HepG2 (cell line): ENCODE measurements around the gene ACOT8. TPM values are rescaled to one million over a fixed set of nuclear protein-coding genes. Genes with fewer than 3 reads are reported as not detected.

Experiments
- ATF1 ChIP-seq: IDR thresholded peaks from 2 replicates; pipeline ENCODE4 v1.6.1; 2016; ENCODE audit warnings: mild to moderate bottlenecking, control low read depth
- CEBPZ ChIP-seq: IDR thresholded peaks from 2 replicates; pipeline ENCODE4 v1.6.1; 2012; ENCODE audit warnings: low read length, improper control_type of control experiment
- CERS6 ChIP-seq: sonication (generic); formaldehyde crosslinking; IDR thresholded peaks from 2 replicates; pipeline ENCODE4 v1.5.0; 2020; ENCODE audit warnings: missing genetic modification reagents
- CHCHD3 ChIP-seq: sonication (generic); formaldehyde crosslinking; IDR thresholded peaks from 2 replicates; pipeline ENCODE4 v1.8.0; 2022; ENCODE audit warnings: mild to moderate bottlenecking, missing genetic modification reagents, moderate library complexity
- FOXO1 ChIP-seq: sonication (generic); formaldehyde crosslinking; IDR thresholded peaks from 2 replicates; pipeline ENCODE4 v1.4.0; 2020; ENCODE audit warnings: missing genetic modification reagents
- HHEX ChIP-seq: IDR thresholded peaks from 2 replicates; pipeline ENCODE4 v1.6.1; 2016; ENCODE audit warnings: control low read depth
- HNRNPLL ChIP-seq: fragments of 200-400 bp; formaldehyde crosslinking; IDR thresholded peaks from 2 replicates; pipeline ENCODE4 v1.6.1; 2017; ENCODE audit warnings: mild to moderate bottlenecking, low read depth, low read length; ENCODE audit not compliant: poor library complexity, severe bottlenecking
- IKZF4 ChIP-seq: sonication (generic); formaldehyde crosslinking; IDR thresholded peaks from 2 replicates; pipeline ENCODE4 v1.5.1; 2020; ENCODE audit warnings: borderline replicate concordance, mild to moderate bottlenecking, low read depth, missing genetic modification reagents; ENCODE audit errors: not compliant biosample characterization
- MAFF ChIP-seq: IDR thresholded peaks from 2 replicates; pipeline ENCODE4 v1.6.1; 2011; ENCODE audit warnings: low read depth, low read length, improper control_type of control experiment
- MED1 ChIP-seq: sonication (generic); formaldehyde crosslinking; IDR thresholded peaks from 2 replicates; pipeline ENCODE4 v1.4.0; 2020; ENCODE audit warnings: missing genetic modification reagents
- MLXIP ChIP-seq: sonication (generic); formaldehyde crosslinking; IDR thresholded peaks from 2 replicates; pipeline ENCODE4 v1.9.0; 2021; ENCODE audit warnings: missing genetic modification reagents, borderline replicate concordance
- NR1H2 ChIP-seq: sonication (generic); formaldehyde crosslinking; IDR thresholded peaks from 2 replicates; pipeline ENCODE4 v1.8.1; 2022; ENCODE audit warnings: low read depth, missing genetic modification reagents, borderline replicate concordance
- RBM22 ChIP-seq: fragments of 200-400 bp; formaldehyde crosslinking; optimal IDR thresholded peaks from 2 replicates; pipeline ENCODE3; 2017; ENCODE audit warnings: mild to moderate bottlenecking, low read length, moderate library complexity
- RFXAP ChIP-seq: sonication (generic); formaldehyde crosslinking; IDR thresholded peaks from 2 replicates; pipeline ENCODE4 v1.4.0; 2020; ENCODE audit warnings: missing genetic modification reagents, borderline replicate concordance
- SIX4 ChIP-seq: sonication (generic); formaldehyde crosslinking; IDR thresholded peaks from 2 replicates; pipeline ENCODE4 v1.4.0; 2020; ENCODE audit warnings: missing genetic modification reagents
- SMARCE1 ChIP-seq: fragments of 450-650 bp; IDR thresholded peaks from 2 replicates; pipeline ENCODE4 v1.6.1; 2017; ENCODE audit warnings: borderline replicate concordance
- TBL1XR1 ChIP-seq: fragments of 150-350 bp; IDR thresholded peaks from 2 replicates; pipeline ENCODE4 v1.6.1; 2014; ENCODE audit warnings: borderline replicate concordance, low read length; ENCODE audit not compliant: partially characterized antibody
- ZNF121 ChIP-seq: sonication (generic); formaldehyde crosslinking; IDR thresholded peaks from 2 replicates; pipeline ENCODE4 v1.5.0; 2020; ENCODE audit warnings: mild to moderate bottlenecking, missing genetic modification reagents
- ZNF180 ChIP-seq: sonication (generic); formaldehyde crosslinking; IDR thresholded peaks from 2 replicates; pipeline ENCODE4 v1.4.0; 2020; ENCODE audit warnings: low read depth, missing genetic modification reagents, borderline replicate concordance
- ZNF24 ChIP-seq: fragments of 450-650 bp; IDR thresholded peaks from 2 replicates; pipeline ENCODE4 v1.6.1; 2017; ENCODE audit warnings: antibody characterized with exemption, mild to moderate bottlenecking
- ZNF317 ChIP-seq: sonication (generic); formaldehyde crosslinking; IDR thresholded peaks from 2 replicates; pipeline ENCODE4 v1.5.0; 2020; ENCODE audit warnings: mild to moderate bottlenecking, missing genetic modification reagents
- ZNF337 ChIP-seq: sonication (generic); formaldehyde crosslinking; IDR thresholded peaks from 2 replicates; pipeline ENCODE4 v1.5.1; 2020; ENCODE audit warnings: missing genetic modification reagents, low read depth, mild to moderate bottlenecking, borderline replicate concordance
- ZNF670 ChIP-seq: sonication (generic); formaldehyde crosslinking; IDR thresholded peaks from 2 replicates; pipeline ENCODE4 v1.8.0; 2022; ENCODE audit warnings: mild to moderate bottlenecking, missing genetic modification reagents, borderline replicate concordance
- ZNF678 ChIP-seq: sonication (generic); formaldehyde crosslinking; IDR thresholded peaks from 2 replicates; pipeline ENCODE4 v1.4.0; 2020; ENCODE audit warnings: mild to moderate bottlenecking, missing genetic modification reagents
- polyA plus RNA-seq, 8 experiments: library from polyadenylated mRNA; depleted of rRNA in 3 of 8; stranded (reverse) in 7 of 8; unstranded in 1 of 8; fragments of >200 nt; fragmentation: Illumina TruSeq in 4 of 8; extraction: Trizol in 4 of 8; gene quantifications; 2 replicates each; pipeline versions ENCODE4 v1.2.1 to v1.2.3, GENCODE V29; 2011 to 2016; ENCODE audit warnings: low read depth in 4 of 8, missing spikeins in 1 of 8, mixed read lengths in 1 of 8; ENCODE audit not compliant: insufficient read depth in 1 of 8
- total RNA-seq, 5 experiments: library from RNA; depleted of rRNA; stranded (reverse); fragments of >200 nt; fragmentation: Illumina TruSeq; extraction: Trizol; gene quantifications; 2 replicates each; pipeline ENCODE4 v1.2.3, GENCODE V29; 2016; ENCODE audit warnings: low read depth in 1 of 5

The ACOT8 gene
- total and polyA plus RNA-seq, 2 of the 13 experiments (the other 11 are each of a cell fraction or from before 2014, with no cell fraction given), result 31.4 to 45.5 TPM

- TF ChIP-seq CEBPZ (no peak), MED1 (CRISPR knock-in tag) (peak; percentile 73), ZNF317 (CRISPR knock-in tag) (0 out of 2 replicates have a peak, but pooled peaks have one; percentile 31), CERS6 (no peak), ZNF678 (CRISPR knock-in tag) (no peak), HHEX (CRISPR knock-in tag) (no peak), RBM22 (no peak), ATF1 (no peak), CHCHD3 (no peak), TBL1XR1 (no peak), RFXAP (CRISPR knock-in tag) (no peak), SIX4 (no peak), FOXO1 (CRISPR knock-in tag) (peak; percentile 94), HNRNPLL (no peak), ZNF180 (CRISPR knock-in tag) (no peak), ZNF121 (CRISPR knock-in tag) (no peak), MAFF (no peak), ZNF337 (no peak), NR1H2 (no peak), ZNF670 (CRISPR knock-in tag) (no peak), SMARCE1 (no peak), MLXIP (CRISPR knock-in tag) (no peak), ZNF24 (0 out of 2 replicates have a peak, but pooled peaks have one; percentile 8), IKZF4 (no peak)
Observed at GRCh38 chr20:45863543-45864470, 6.6 kb upstream of the ACOT8 start (continued).
